HG02938 (cell line): ENCODE results near the gene RAB30.

Experiments used
- ATAC-seq: cut with Tn5 transposase; IDR thresholded peaks from one replicate; pipeline ENCODE4 v1.9.1; 2021; ENCODE audit warnings: mild to moderate bottlenecking, moderate library complexity; ENCODE audit not compliant: unreplicated experiment

The RAB30 gene, protein sequence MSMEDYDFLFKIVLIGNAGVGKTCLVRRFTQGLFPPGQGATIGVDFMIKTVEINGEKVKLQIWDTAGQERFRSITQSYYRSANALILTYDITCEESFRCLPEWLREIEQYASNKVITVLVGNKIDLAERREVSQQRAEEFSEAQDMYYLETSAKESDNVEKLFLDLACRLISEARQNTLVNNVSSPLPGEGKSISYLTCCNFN

DNA sequence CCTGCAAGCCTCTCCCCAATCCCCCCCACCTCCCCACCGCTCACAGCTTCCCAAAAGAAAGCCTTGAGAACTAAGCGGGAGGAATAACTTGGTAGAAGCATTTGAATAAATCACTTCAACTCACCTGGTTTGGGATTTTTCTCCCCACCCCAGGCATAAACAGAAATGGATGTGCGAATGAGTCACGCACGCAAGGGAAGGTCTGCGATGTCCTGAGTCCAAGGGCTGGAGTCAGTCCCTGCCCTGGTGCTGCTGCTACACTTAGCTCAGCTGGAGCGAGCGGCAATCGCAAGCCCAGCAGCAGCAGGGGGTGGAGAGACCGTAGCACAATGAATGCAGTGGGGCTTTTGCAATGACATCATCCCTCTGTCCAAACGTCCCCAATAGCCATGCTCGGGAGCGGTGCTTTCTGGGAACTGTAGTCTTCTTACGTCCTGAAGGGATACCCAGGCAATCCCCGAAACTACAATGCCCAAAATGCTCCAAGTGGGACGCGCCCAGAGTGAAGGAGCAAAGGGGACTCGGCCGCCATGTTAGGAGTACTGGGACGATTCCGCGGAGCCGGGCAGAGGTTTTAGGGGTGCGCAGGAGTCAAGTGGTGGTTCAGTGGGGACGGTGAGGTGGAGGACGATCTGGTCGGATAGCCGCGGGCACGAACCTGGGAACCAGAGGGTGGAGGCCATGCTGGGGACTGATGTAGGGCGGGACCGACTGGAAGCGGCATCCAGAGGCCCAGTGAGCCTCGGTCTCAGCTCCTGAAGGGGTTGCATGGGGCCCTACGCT, at the start of gene RAB30:
RAB30 (minus strand) TSS at position 331 of the 783 bp plus-strand sequence. CDS start 74,581 bp downstream, outside the sequence.
- peak; percentile 98 for ATAC-seq

DNA sequence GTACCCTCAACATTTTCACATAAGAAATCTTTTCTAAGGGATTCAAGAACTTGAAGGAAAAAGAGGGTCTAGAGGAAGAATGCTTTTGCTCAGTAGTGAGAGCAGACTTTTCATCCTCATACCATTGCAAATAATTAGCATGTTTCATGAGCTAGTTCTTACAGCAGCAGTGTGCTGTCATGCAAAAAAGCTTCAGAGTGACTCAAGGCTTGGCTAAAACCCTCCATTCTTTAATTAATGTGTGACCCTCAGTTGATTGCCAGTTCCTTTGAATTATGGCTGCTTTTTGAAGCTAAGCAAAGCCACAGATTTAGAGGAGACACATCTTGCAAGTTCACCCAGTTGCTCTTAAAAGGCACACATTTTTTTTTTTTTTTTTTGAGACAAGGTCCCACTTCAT, 48.6 kb upstream of the RAB30 start:
- no peak for ATAC-seq

DNA sequence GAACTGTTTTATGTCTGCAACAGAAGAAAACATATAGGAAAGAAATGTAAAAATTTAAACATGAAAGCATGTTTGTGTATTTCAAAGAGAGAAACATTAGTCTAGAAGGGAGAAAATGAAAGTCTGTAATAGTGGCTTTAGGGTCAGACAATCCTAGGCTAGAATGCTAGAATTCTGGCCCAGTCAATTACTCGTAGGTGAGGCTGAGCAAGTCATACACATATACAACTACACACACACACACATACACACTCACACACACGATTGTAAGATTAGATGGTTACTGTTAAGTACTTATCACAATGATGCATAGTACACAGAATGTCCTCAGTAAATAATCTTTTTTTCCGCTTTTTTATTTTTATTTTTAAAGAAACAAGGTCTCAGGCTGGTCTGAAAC, 47.5 kb upstream of the RAB30 start:
- ATAC-seq, result no peak

DNA sequence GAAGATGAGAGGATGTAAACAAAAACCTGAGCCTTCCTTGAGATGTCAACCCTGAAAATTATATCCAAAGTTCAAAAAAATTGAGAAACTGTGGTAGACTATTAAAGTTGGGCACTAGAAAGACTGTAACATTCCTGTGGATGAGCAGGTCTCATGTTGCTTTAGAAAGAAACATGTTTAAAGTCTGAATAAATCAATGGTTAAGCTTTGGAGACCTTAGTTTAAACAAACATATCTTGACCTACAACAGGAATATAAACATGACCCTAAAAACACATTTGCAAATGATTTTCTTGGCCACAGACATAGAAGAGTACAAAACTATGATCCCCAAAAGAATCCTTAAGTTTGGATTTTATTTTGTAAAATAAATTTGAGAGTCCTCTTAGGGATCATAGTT, 47.1 kb upstream of the RAB30 start:
- ATAC-seq, result no peak

DNA sequence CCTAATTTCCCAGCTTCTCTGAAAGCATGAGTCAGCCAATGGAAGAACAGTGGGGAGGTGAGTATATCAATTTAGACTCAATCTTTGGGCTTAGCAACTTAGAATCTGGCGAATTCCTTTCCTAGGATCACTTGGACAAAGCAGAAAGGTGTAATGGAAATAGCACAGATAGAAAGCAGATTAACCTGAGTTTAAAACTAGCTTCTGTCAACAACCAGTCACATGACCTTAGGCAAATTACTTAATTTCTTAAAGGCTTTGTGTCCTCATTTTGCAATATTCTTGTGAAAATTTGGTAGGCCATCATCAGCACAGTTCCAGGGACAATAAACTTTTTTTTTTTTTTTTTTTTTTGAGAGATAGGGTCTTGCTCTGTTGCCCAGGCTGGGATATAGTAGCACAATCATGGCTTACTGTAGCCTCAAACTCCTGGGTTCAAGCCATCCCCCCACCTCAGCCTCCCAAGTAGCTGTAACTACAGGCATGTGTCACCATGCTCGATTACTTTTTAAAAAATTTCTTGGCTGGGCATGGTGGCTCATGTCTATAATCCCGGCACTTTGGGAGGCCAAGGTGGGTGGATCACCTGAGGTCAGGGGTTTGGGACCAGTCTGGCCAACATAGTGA, 44.4 kb upstream of the RAB30 start:
- ATAC-seq, result no peak

DNA sequence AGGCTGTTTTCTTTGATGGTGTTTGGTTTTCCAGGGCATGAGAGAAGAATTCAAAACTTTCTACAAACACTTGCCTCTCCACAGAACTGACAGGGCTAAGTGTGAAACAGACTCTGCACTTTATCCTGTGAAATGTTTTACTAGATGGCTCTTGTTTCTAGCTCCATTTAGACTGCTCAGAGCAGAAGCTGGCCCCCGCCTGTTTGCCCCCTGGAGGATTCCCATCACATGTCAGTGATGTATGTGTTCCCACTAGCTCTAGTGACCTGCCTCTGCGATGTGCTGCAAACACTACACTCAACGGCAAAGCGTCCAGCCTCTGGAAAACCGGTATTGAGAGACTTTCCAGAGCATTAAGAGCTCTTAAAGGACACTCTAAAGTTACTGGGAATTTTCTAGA, 43.9 kb upstream of the RAB30 start:
- ATAC-seq, result no peak

DNA sequence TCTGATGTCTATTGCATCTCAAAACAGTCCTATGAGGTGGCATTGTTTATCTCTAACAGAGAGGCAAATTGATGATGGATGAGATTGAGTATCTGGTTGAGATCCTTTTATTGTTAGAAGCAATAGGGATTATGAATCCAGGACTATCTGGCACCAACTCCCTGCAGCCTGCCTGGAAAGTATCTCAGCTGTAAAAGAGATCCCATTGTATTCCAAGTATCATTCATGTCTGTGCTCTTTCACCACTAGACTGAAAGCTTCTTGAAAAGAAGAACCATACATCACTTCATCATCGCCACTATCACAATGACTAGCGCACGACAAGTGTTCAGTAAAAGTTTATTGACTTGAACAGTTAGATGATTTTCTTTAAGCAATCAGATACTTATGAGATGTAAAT, 43.3 kb upstream of the RAB30 start:
- ATAC-seq, result no peak

DNA sequence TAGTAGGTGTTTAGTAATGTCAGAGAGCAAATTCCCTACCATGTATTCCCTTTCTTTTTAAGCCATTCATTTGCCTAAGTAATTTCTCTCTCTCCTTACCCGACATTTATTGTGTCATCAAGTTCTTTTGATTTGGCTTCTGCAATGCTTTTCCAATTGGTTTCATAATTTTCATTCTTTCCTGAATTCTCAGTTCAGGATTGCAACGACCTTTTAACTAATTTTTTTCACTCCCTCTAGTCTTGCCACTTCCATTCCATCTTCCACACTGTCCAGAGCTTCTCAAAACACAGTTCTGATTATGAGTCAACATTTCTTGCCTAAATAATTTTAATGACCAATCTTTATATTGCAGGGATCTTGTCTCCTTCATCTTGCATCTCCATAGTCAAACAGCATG, 41.2 kb upstream of the RAB30 start:
- ATAC-seq, result no peak

DNA sequence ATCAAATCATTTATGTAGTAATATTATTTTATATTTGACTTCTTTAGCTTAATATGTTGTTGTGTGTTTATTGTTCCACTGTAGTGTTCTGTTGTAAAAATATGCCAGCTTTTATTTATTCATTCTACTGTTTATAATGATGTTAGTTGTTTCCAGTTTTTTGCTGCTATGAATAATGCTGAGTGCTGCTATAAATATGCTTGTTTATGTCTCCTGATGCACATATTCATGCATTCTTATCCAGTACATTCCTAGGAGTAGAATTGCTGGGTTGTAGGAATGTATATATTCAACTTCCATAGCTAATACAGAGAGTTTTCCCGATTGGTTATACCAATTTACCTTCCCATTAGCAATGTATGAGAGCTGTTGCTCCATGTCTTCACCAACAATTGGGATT, 33.5 kb upstream of the RAB30 start:
- ATAC-seq, result no peak

DNA sequence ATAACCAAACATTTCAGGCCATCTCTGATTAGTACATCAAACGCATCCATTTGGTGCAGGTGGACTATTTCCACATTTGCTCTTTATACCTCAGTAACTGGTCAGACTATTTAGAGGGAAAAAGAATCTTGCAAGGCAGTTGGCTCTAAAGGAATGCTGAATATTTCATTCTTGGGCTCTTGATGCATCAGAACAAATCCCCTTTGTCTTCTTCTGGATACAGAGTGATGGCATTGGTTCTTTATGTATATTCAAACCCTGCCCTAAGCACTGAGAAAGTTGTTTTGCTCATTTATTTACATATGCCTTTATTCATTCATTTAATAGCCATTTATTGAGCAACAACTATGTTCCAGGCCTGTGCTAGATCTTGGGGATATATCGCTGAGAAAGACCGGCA, 31.1 kb upstream of the RAB30 start:
- no peak for ATAC-seq

DNA sequence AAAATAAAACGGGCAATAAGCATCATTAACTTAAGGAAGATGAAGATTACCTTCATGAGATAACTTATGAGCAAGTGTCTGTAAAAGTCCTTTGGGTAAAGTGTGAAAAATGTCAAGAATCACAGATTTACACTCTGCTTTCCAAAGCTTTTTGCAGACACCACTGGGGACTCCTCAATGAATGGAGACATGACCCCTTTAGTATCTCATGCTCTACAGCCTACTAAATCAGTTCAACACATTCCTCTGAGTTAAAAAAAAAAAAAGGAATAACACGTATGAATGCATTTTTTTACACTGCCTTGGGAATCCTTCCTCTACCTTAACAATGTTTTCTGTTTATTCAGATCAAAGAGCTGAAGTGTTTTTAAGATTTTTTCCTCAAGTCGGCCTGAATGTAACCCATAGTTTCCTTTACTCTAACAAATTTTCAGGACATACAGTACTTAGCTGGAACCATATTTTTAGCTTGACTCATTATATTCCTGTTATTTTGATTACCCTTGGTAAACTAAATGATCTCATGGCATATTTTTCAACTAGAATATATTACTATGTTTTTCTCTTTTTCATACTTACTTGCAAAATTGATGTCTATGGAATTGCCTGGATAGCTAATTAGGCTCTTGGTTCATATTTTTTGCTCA, 25.9 kb upstream of the RAB30 start:
- no peak for ATAC-seq

DNA sequence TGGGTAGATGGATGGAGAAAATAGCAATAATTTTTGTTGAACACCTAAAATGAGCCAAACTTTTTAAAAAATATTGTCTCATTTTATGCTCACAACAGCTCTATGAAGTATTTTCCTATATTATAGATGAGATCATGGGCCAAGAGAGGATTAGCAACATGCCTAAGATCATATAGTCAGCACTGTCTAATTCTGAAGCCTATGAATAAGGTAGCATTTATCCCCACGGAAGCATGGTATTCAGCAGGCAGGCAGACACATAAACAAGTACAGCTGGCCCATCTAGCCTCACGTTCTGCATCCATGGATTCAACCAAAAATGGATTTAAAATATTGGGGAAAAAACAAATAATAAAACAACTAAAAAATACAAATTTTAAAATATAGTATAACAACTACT, 21.9 kb upstream of the RAB30 start:
- no peak for ATAC-seq

DNA sequence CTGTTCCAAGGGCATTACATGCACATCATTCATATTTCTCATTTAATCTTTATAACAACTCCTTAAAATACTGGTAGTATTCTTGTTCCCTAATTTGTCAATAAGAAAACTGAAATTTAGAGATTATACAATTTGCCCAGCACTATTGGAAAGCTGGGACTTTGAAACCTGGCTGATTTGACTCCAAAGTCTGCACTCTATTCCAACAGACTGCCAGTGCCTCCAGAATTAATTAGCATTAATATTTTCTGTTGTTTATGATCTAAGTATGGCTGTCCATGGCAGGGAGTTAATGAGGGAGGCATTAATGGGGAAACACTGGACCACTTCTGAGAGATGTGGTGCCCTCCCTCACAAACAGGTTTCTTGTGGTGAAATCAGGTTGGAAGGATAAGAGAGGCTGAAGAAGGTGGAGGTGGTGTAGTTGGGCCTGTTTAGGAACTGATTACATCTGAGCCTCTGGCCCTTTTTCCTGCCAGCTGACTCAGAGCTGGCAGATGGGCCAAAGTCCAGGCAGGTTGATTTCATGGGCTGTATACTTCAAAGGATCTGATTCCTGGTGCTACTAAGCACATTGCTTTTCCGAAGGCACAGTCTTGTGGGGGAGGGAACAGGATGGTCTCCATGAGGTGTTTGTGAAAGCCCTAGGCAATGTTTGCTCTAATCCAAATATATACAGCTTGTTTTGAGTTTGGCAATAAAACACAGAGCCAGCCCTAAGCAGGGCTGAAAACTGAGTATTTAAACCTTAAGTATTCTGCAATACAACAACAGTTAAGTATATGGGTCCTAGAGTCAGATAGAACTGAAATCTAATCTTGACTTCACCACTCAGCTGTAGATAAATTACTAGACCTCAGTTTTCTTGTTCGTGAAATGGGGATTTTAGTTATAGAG, 21.0 kb upstream of the RAB30 start:
- ATAC-seq, result no peak

DNA sequence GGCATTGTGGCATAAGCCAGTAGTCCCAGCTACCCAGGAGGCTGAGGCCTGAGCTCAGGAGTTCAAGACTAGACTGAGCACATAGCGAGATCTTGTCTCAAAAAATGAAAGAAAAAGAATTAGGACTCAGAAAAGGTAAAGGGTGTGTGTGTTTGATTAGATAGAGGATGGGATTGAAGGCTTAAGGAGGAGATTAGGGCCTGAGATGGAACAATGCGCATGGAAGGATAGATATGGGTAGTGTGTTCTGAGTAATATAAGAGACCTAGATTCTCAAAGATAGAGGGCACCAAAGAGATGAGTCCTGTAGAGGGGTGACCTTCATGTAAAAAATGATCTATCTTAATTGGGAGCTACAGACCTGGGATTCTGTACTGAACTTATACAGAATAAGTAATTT, 17.3 kb upstream of the RAB30 start:
- no peak for ATAC-seq

DNA sequence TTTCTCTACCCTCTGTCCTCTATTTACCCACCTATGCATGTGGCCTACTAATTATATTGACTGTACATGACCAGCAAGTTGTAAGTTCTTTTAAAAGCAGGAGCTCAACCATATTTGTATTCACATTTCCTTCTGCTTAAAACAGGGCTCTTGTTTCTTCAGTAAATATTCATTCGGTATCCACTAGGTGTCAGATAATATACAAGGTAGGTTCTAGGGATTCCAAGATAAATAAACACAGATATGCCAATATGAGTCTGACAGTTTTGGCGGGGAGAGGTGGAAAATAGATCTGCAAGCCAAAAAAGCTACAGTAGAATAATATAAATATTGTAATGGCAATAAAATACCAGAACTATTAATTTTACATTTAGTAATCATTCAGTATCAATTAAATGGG, 15.3 kb upstream of the RAB30 start:
- no peak for ATAC-seq

DNA sequence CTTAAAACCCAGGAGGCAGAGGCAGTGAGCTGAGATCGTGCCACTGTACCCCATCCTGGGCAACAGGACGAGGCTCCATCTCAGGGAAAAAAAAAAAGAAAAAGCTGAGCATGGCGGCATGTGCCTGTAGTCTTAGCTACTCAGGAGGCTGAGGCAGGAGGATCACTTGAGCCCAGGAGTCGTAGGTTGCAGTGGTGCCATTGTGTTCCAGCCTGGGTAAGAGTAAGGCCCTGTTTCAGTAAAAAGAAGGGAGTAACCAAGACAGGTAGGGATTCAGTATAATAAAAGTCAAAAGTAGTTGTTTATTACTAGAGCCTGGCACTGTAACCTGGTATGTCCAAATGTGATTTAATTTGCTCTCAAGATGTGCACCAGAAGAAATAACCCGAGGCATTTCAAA, 8.1 kb upstream of the RAB30 start:
- no peak for ATAC-seq

DNA sequence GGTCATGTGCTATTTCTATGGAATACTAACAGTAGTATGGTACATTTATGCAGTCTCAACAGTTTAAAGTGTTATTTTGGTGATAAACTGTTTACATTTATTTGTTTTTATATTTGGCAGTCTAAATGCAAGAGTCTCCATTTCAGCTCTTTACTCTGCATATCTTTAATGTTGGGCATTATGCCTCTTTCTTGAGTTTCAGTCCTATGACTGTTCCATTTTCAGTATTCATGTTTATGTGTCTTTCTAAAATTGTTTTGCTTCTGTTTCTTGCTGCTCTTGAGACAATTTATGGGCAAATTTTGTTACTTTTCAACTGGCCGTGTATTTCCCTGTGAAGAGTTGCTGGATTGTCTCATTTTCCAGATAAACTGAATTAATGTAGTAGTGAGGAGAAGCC, 6.6 kb upstream of the RAB30 start:
- ATAC-seq, result no peak

DNA sequence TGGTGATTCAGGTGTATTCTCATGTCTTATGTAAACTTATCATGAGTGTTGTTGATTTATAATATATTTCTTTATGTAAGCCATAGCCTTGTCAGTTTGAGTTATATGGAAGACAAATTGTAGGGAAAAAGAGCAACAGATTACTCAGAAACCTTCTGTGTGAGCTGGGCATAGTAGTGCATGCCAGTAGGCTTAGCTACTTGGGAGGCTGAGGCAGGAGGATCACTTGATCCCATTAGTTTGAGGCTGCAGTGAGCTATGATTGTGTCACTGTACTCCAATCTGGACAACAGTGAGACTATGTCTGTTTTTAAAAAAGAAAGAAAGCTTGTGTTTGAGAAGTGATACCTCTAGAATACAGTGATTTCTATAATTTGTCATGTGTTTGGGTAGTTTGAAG, 2.2 kb upstream of the RAB30 start:
- no peak for ATAC-seq

DNA sequence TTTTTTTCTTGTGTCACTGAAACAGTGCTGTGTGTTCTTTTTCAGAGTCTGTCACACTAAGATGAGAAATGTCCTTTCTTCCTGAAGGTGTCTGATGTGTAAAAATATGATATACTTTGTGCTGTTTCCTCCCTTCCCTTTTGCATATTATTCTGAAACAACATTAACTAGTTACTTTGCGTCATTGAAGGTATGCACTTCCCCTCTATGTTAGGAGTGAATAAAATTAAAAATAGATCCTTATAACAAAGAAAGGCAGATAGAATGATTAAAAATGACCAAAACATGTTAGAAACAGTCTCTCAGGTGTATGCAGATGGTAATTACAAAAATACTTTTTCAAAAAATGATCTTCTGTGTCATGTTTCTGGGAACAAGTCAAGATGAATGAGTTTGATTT, 1.6 kb upstream of the RAB30 start:
- ATAC-seq, result no peak

DNA sequence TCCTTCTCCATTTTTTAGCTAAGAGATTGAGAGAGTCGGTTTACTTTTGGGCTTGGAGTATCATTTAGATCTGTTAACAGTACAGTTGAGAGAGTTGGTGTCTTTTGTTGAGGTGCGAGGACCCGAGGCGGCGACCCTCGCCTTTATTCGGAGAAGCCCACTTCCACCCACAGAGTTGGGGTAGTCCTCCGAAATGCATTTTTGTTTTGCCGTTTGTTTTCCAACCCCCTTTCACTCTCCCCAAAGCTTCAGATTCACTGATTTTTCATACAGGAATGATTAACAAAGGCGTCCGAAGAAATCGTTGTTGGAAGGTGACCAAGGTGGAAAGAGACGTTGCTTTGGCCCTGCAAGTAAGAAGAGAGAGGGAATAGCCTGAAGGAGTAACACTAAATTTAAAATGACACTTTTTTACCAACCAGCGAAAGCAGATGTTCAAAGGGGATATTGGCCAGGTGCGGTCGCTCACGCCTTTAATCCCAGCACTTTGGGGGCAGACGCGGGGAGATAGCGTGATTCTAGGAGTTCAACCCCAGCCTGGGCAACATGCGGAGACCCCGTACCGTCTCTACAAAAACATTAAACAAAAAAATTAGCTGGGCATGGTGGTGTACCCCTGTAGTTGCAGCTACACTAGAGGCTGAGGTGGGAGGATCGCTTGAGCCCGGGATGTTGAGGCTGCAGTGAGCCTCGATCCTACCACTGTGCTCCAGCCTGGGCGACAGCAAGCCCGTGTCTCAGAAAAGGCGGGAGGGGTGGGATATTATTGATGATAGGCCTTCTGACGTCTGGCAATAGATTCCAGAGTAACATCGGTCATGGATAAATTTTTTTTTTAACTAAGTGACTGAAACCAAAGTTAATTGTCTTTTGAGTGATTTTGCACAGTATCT, 899 bp upstream of the RAB30 start:
- no peak for ATAC-seq
